HepG2 (cell line): ENCODE data around the gene NPHS1. TPM values are rescaled to one million over a fixed set of nuclear protein-coding genes. Genes with fewer than 3 reads are reported as not detected.

Experiments used
- ATAD3A ChIP-seq: sonication (generic); formaldehyde crosslinking; IDR thresholded peaks from 2 replicates; pipeline ENCODE4 v1.4.0; 2020; ENCODE audit warnings: missing genetic modification reagents
- BRCA1 ChIP-seq: sonication (generic); formaldehyde crosslinking; IDR thresholded peaks from 2 replicates; pipeline ENCODE4 v1.4.0; 2020; ENCODE audit warnings: missing genetic modification reagents
- CREM ChIP-seq, 2 experiments: sonication (generic) in 1 of 2; formaldehyde crosslinking in 1 of 2; IDR thresholded peaks; 2 replicates each; pipeline versions ENCODE4 v1.4.0 to v1.6.1; 2016 to 2020; ENCODE audit warnings: antibody characterized with exemption in 1 of 2, mild to moderate bottlenecking in 1 of 2, missing genetic modification reagents in 1 of 2
- DNMT3B ChIP-seq: conservative IDR thresholded peaks from 2 replicates; pipeline ENCODE4 v1.6.1; 2016; ENCODE audit warnings: missing biosample characterization, control low read depth
- FOXA1 ChIP-seq, 2 experiments: fragments of 450-650 bp in 1 of 2; sonication (generic) in 1 of 2; formaldehyde crosslinking in 1 of 2; IDR thresholded peaks; 2 replicates each; pipeline versions ENCODE4 v1.4.0 to v1.6.1; 2016 to 2020; ENCODE audit warnings: missing genetic modification reagents in 1 of 2
- FOXK2 ChIP-seq: fragments of 450-650 bp; IDR thresholded peaks from 2 replicates; pipeline ENCODE4 v1.6.1; 2016
- GTF2F1 ChIP-seq: fragments of 150-350 bp; IDR thresholded peaks from 2 replicates; pipeline ENCODE4 v1.6.1; 2014; ENCODE audit warnings: low read length
- HCFC1 ChIP-seq: fragments of 150-350 bp; IDR thresholded peaks from 2 replicates; pipeline ENCODE4 v1.6.1; 2014; ENCODE audit warnings: low read depth, low read length
- HOXA9 ChIP-seq: sonication (generic); formaldehyde crosslinking; IDR thresholded peaks from 2 replicates; pipeline ENCODE4 v1.8.1; 2022; ENCODE audit warnings: missing genetic modification reagents, mild to moderate bottlenecking, moderate library complexity, borderline replicate concordance
- KAT7 ChIP-seq: IDR thresholded peaks from 2 replicates; pipeline ENCODE4 v1.6.1; 2018; ENCODE audit warnings: borderline replicate concordance, missing compliant biosample characterization
- KDM5A ChIP-seq: fragments of 200-600 bp; sonication (generic); IDR thresholded peaks from 2 replicates; pipeline ENCODE4 v1.7.0; 2018; ENCODE audit warnings: antibody characterized with exemption, mild to moderate bottlenecking, low read length, borderline replicate concordance
- MYC ChIP-seq: sonication (generic); formaldehyde crosslinking; IDR thresholded peaks from 2 replicates; pipeline ENCODE4 v1.9.0; 2021; ENCODE audit warnings: missing genetic modification reagents, borderline replicate concordance
- NCOA5 ChIP-seq: sonication (generic); formaldehyde crosslinking; IDR thresholded peaks from 2 replicates; pipeline ENCODE4 v1.4.0; 2020; ENCODE audit warnings: missing genetic modification reagents
- RXRB ChIP-seq: IDR thresholded peaks from 2 replicates; pipeline ENCODE4 v1.6.1; 2016; ENCODE audit warnings: borderline replicate concordance, missing genetic modification reagents, missing compliant biosample characterization
- SALL2 ChIP-seq: sonication (generic); formaldehyde crosslinking; IDR thresholded peaks from 2 replicates; pipeline ENCODE4 v1.8.1; 2023; ENCODE audit warnings: mild to moderate bottlenecking, missing genetic modification reagents, inconsistent platforms
- STAT5B ChIP-seq: sonication (generic); formaldehyde crosslinking; IDR thresholded peaks from 2 replicates; pipeline ENCODE4 v1.4.0; 2020; ENCODE audit warnings: missing genetic modification reagents
- TCF7 ChIP-seq: sonication (generic); IDR thresholded peaks from 2 replicates; pipeline ENCODE4 v1.6.1; 2016; ENCODE audit warnings: antibody characterized with exemption, low read depth
- TEAD2 ChIP-seq: sonication (generic); formaldehyde crosslinking; IDR thresholded peaks from 2 replicates; pipeline ENCODE4 v1.9.0; 2021; ENCODE audit warnings: missing genetic modification reagents
- ZMAT3 ChIP-seq: sonication (generic); formaldehyde crosslinking; conservative IDR thresholded peaks from 2 replicates; pipeline ENCODE4 v1.7.0; 2021; ENCODE audit warnings: missing genetic modification reagents
- ZMAT5 ChIP-seq: sonication (generic); formaldehyde crosslinking; IDR thresholded peaks from 2 replicates; pipeline ENCODE4 v1.5.0; 2020; ENCODE audit warnings: mild to moderate bottlenecking, low read depth, missing genetic modification reagents, borderline replicate concordance
- ZNF343 ChIP-seq: sonication (generic); formaldehyde crosslinking; IDR thresholded peaks from 2 replicates; pipeline ENCODE4 v1.4.0; 2020; ENCODE audit warnings: mild to moderate bottlenecking, missing genetic modification reagents
- ZNF354B ChIP-seq: sonication (generic); formaldehyde crosslinking; IDR thresholded peaks from 2 replicates; pipeline ENCODE4 v1.8.0; 2022; ENCODE audit warnings: mild to moderate bottlenecking, missing genetic modification reagents
- ZNF552 ChIP-seq: sonication (generic); formaldehyde crosslinking; IDR thresholded peaks from 2 replicates; pipeline ENCODE4 v1.9.0; 2022; ENCODE audit warnings: missing genetic modification reagents, mild to moderate bottlenecking, borderline replicate concordance
- ZNF629 ChIP-seq: sonication (generic); formaldehyde crosslinking; conservative IDR thresholded peaks from 2 replicates; pipeline ENCODE4 v1.5.0; 2020; ENCODE audit warnings: missing genetic modification reagents
- ZNF674 ChIP-seq: sonication (generic); formaldehyde crosslinking; IDR thresholded peaks from 2 replicates; pipeline ENCODE4 v1.5.0; 2020; ENCODE audit warnings: low read depth, mild to moderate bottlenecking, missing genetic modification reagents
- polyA plus RNA-seq, 8 experiments: library from polyadenylated mRNA; depleted of rRNA in 3 of 8; stranded (reverse) in 7 of 8; unstranded in 1 of 8; fragments of >200 nt; fragmentation: Illumina TruSeq in 4 of 8; extraction: Trizol in 4 of 8; gene quantifications; 2 replicates each; pipeline versions ENCODE4 v1.2.1 to v1.2.3, GENCODE V29; 2011 to 2016; ENCODE audit warnings: low read depth in 4 of 8, missing spikeins in 1 of 8, mixed read lengths in 1 of 8; ENCODE audit not compliant: insufficient read depth in 1 of 8
- total RNA-seq, 5 experiments: library from RNA; depleted of rRNA; stranded (reverse); fragments of >200 nt; fragmentation: Illumina TruSeq; extraction: Trizol; gene quantifications; 2 replicates each; pipeline ENCODE4 v1.2.3, GENCODE V29; 2016; ENCODE audit warnings: low read depth in 1 of 5
- TF ChIP-seq, protein P1 (sequence below): sonication (generic); formaldehyde crosslinking; IDR thresholded peaks from 2 replicates; pipeline ENCODE4 v1.4.0; 2020; ENCODE audit warnings: missing genetic modification reagents
- TF ChIP-seq, protein P2 (sequence below): sonication (generic); formaldehyde crosslinking; IDR thresholded peaks from 2 replicates; pipeline ENCODE4 v1.9.0; 2022; ENCODE audit warnings: low read depth, missing genetic modification reagents
- TF ChIP-seq, protein P3 (sequence below): sonication (generic); formaldehyde crosslinking; IDR thresholded peaks from 2 replicates; pipeline ENCODE4 v1.5.1; 2020; ENCODE audit warnings: missing genetic modification reagents, mild to moderate bottlenecking, borderline replicate concordance

The NPHS1 gene
- total and polyA plus RNA-seq, 2 of the 13 experiments (the other 11 are each of a cell fraction or from before 2014, with no cell fraction given): not detected

DNA sequence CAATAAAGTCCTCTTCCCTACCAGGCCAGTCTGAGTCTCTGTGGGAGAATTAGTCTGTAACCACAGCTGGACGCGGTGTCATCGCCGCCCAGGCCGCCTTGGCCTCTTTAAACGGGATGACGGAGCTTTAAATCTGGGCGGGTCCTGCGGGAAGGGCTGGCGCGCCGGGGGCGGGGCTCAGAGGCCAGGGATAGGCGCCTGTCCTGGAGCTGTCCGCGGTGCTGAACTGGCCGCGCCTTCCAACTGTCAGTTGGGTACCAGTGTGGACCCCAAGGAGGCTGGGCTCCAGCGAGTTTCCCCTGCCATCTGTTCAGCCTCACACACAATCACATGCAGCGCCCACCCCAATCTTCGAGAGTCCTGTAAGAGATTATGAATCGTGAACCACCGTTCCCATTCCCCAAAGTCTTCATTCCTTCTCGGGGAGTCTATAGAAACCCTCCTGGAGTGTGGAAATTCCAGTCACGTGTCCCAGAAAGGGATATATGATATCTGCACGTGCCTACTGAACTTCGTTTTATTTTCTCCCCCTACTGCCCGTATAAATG is 27.5 kb upstream of the NPHS1 start (continued):
- TF ChIP-seq ZMAT5 (CRISPR knock-in tag): no peak
- TF ChIP-seq TCF7: no peak
- TF ChIP-seq STAT5B (CRISPR knock-in tag): peak; percentile 84; the same call in 1 of the 2 replicates
- TF ChIP-seq DNMT3B (CRISPR knock-in tag): peak; percentile 91; the same call in 1 of the 2 replicates
- TF ChIP-seq ZMAT3 (CRISPR knock-in tag): peak; percentile 99
- 0 out of 2 replicates have a peak, but pooled peaks have one; percentile 79 for TF ChIP-seq TEAD2
- peak; percentile 87; the same call in 1 of the 2 replicates for TF ChIP-seq ATAD3A
- TF ChIP-seq ZNF552: peak; percentile 68; the same call in 1 of the 2 replicates
- TF ChIP-seq ZNF354B (CRISPR knock-in tag): no peak
- TF ChIP-seq, protein P1, sequence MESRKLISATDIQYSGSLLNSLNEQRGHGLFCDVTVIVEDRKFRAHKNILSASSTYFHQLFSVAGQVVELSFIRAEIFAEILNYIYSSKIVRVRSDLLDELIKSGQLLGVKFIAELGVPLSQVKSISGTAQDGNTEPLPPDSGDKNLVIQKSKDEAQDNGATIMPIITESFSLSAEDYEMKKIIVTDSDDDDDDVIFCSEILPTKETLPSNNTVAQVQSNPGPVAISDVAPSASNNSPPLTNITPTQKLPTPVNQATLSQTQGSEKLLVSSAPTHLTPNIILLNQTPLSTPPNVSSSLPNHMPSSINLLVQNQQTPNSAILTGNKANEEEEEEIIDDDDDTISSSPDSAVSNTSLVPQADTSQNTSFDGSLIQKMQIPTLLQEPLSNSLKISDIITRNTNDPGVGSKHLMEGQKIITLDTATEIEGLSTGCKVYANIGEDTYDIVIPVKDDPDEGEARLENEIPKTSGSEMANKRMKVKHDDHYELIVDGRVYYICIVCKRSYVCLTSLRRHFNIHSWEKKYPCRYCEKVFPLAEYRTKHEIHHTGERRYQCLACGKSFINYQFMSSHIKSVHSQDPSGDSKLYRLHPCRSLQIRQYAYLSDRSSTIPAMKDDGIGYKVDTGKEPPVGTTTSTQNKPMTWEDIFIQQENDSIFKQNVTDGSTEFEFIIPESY (CRISPR knock-in tag): no peak; the same call in 1 of the 2 replicates
- TF ChIP-seq KAT7: 0 out of 2 replicates have a peak, but pooled peaks have one; percentile 57
- 0 out of 2 replicates have a peak, but pooled peaks have one; percentile 11 for TF ChIP-seq CREM (IDR thresholded peaks at IDR 0.05)
- no peak for TF ChIP-seq CREM (CRISPR knock-in tag; IDR thresholded peaks at IDR 0.05)
- no peak for TF ChIP-seq FOXA1 (IDR thresholded peaks at IDR 0.05)
- TF ChIP-seq FOXA1 (CRISPR knock-in tag; IDR thresholded peaks at IDR 0.05): no peak
- no peak for TF ChIP-seq ZNF629 (CRISPR knock-in tag)
- peak; percentile 71 for TF ChIP-seq RXRB (CRISPR knock-in tag)
- TF ChIP-seq SALL2 (CRISPR knock-in tag): peak; percentile 69; the same call in 1 of the 2 replicates
- TF ChIP-seq, protein P2, sequence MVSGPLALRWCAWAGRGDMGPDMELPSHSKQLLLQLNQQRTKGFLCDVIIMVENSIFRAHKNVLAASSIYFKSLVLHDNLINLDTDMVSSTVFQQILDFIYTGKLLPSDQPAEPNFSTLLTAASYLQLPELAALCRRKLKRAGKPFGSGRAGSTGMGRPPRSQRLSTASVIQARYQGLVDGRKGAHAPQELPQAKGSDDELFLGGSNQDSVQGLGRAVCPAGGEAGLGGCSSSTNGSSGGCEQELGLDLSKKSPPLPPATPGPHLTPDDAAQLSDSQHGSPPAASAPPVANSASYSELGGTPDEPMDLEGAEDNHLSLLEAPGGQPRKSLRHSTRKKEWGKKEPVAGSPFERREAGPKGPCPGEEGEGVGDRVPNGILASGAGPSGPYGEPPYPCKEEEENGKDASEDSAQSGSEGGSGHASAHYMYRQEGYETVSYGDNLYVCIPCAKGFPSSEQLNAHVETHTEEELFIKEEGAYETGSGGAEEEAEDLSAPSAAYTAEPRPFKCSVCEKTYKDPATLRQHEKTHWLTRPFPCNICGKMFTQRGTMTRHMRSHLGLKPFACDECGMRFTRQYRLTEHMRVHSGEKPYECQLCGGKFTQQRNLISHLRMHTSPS (CRISPR knock-in tag): no peak
- TF ChIP-seq GTF2F1: no peak
- no peak for TF ChIP-seq HOXA9 (CRISPR knock-in tag)
- no peak for TF ChIP-seq KDM5A
- TF ChIP-seq BRCA1 (CRISPR knock-in tag): peak; percentile 97
- no peak for TF ChIP-seq FOXK2
- peak; percentile 53; the same call in 1 of the 2 replicates for TF ChIP-seq MYC (CRISPR knock-in tag)
- no peak for TF ChIP-seq HCFC1
- TF ChIP-seq NCOA5 (CRISPR knock-in tag): no peak
- peak; percentile 82; the same call in 1 of the 2 replicates for TF ChIP-seq ZNF343 (CRISPR knock-in tag)
- no peak for TF ChIP-seq ZNF674 (CRISPR knock-in tag)
- TF ChIP-seq, protein P3, sequence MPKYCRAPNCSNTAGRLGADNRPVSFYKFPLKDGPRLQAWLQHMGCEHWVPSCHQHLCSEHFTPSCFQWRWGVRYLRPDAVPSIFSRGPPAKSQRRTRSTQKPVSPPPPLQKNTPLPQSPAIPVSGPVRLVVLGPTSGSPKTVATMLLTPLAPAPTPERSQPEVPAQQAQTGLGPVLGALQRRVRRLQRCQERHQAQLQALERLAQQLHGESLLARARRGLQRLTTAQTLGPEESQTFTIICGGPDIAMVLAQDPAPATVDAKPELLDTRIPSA (CRISPR knock-in tag): peak; percentile 75; the same call in 1 of the 2 replicates
